CD1c-positive myeloid dendritic cell (primary cell): Measurements from ENCODE around the gene TOB2.
A peak's percentile ranks its signal among the peaks of the same experiment; 100 is the strongest.

Source experiments
- DNase-seq: peaks from one replicate; pipeline ENCODE4 v3.0.0-alpha.2; 2016; ENCODE audit errors: extremely low spot score

TOB2 gene

GRCh38 chr22:41446639-41447434 lies at the start of gene TOB2:
Gene TOB2 (minus strand): TSS chr22:41446801. CDS start chr22:41437345, 9,456 bp downstream.
- peak; percentile 97 for DNase-seq

- DNase-seq: no peak
Measured at GRCh38 chr22:41491374-41492100, 44.9 kb upstream of the TOB2 start.

DNA sequence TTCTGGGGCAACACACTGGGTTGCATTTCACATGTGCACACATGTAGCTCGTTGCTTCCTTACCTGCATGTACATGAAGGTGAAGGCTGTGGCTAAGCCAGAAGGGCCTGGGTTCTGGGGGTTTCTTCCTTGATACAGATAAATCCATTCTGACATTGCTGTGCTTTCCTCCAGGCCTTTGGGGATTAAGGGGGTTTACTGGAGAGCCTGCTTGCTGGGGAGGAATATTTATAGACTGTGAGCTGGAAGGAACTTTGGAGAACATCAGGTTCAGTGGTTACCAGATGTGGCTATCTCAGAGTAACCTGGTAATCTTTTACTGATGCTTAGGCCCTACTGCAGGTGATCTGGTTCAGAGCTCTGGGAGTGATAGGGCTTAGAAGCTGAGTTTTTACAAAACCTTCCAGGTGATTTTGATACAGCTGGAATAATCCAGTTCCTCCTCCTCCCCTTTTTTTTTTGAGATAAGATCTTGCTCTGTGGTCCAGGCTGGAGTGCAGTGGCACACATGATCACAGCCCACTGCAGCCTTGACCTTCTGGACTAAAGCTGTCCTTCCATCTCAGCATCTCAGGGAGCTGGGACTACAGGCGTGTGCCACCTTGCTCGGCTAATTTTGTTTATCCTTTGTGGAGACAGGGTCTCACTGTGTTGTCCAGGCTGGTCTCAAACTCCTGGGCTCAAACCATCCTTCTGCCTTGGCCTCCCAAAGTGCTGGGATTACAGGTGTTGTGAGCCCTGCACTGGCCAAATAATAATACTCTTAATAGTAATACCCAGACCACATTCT lies 42.2 kb upstream of the TOB2 start:
- no peak for DNase-seq

DNA sequence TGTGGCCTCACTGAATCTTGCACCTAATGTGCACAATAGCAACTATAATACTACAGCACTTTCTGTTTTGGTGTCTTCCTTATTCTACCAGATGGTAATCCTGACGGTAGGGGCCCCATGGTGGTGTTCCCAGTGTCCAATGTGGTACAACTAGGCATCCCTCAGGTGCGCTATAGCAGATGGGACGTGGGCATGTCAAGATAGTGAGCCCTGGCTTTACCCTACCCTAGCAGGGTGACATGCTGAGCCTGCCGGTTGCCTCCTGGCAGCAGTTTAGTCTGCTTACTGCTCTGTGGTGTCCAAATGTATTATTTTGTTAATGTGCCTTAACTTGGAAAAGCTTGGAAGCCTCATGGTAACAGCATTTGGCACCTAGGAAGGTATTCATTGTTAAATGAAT lies 41.5 kb upstream of the TOB2 start:
- no peak for DNase-seq

DNA sequence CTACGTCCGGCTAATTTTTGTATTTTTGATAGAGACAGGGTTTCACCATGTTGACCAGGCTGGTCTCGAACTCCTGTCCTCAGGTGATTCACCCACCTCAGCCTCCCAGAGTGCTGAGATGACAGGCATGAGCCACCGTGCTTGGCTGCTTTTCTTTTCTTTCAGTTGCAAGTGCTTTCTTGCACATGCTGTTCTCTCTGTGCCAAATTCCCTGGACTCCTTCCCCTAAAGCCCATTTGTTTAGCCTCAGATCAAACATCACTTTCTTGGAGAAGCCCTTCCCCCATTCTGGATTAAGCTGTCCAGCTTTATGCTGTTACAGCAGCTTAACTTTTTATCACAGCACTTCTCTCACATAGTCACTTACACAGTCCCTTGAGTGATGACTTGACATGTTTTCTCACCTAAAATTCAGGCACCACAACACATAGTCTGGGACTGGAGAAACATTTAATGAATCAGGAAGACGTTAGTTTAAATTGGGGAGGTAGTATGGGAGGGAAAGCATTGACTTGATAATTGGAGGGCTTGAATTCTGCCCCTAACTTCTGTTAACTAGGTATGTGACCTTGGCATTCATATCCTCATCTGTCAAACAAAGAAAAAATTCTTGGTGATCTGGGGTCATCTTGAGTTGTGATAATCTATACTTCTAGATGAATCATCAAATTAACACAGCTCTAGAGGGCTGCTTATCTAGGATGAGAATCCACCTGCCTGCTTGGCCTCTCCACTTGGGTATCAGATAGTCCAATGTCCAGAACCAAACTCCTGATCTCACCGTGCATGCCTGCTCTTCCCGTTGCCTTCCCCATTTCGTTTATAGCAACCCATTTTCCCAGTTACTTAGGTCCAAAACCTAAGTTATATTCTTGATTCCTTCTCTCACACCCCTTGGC lies 40.7 kb upstream of the TOB2 start:
- no peak for DNase-seq

- no peak for DNase-seq
Measured at GRCh38 chr22:41485033-41485432, 38.4 kb upstream of the TOB2 start.

DNA sequence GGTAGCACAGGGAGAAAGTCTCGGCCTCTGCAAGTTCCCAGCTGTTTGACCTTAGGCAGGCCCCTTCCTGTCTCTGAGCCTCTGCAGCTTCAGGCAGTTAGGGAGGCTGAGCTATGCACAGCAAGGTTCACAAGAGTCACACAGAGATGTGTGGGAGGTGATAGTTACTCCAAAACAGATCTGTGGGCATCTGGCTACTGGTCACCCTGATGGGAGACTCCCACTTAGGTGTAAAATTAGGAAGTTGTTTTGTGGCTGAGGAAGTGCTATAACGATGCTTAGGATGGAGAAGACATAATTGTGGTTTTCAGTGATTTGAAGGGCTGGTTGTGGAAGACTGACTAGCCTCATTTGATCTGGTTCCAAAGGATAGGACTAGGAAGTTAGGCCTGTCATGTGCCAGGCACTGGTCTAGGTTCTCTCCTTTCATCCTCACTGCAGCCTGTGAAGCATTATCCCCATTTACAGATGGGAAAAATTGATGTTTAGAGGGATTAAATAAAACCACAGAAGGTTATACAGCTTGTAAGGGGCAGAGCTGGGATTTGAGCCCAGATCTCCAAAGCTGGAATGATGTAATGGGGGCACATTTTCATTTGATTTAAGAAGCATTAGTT lies 35.8 kb upstream of the TOB2 start:
- peak; percentile 85 for DNase-seq

DNA sequence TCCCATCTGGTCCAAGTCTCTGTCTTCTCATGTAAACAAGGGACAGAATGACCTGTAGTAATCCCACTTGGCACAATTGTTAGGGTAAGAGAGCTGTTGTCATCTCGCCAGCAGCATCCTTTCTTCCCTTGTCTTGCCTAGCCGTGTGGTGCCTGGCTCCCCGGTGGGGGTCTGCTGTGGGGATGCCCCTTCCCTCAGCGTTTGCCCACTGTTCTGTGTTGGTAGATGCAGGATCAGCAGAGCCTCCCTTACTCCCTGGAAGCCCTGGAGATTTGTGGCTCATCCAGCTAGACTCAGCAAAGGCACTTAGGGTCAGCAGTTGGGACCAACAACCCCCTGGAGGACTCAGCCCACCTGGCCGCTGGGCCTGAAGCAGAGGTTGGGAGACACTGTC lies 35.3 kb upstream of the TOB2 start:
- DNase-seq: no peak

DNA sequence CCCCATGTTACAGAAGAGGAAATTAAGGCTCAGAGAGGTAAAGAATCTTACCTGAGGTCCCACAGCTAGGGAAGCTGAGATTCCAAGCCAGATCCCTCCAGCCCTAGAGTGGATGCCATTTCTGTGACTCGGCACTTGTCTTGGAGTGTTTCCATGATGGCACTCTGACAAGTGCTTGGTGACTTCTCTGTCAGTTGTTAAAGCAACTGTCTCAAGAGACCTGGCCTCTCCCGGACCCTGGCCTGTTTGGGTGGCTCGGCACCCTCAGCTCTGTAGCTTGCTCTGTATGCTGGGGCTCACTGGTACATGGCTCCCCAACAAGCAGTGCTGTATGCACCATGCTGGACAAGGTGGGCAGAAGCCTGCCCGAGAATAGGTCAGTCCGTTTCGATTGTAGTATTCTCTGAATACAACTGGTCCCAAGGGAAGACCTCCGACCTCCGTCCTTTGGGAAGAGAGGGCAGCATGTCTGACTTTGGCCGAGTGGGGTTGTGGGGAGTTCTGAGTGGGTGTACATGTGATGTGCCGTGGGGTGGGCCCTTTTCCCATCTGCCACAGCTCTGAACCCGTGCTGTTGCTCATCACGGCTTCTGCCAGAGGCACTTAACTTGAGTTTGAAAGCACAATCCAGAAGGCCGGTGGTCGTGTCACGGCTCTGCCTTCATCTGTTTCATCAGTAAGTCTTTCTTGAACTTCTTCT lies 34.7 kb upstream of the TOB2 start:
- DNase-seq: no peak

- DNase-seq: no peak
Measured at GRCh38 chr22:41480397-41480735, 33.8 kb upstream of the TOB2 start.

- no peak for DNase-seq
Measured at GRCh38 chr22:41479671-41480396, 33.2 kb upstream of the TOB2 start.

GRCh38 chr22:41478891-41479521 lies 32.4 kb upstream of the TOB2 start:
- peak; percentile 81 for DNase-seq

DNA sequence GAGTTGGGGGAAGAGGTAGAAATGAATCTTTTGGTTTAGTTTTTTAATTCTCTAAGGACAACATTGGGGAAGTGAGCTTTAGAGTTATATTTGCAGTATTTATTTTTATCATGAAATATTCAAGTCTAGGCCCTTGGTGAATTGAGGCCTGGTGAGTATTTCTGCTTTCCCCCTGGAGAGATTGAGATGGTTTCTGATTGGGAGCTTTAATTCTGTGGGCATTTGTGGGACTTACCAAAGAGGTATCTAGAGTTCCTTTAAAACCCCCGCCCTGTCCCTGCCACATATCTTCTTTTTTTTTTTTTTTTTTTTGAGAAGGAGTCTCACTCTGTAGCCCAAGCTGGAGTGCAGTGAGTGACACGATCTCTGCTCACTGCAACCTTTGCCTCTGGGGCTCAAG lies 31.9 kb upstream of the TOB2 start:
- no peak for DNase-seq

GRCh38 chr22:41474872-41475451 lies 28.4 kb upstream of the TOB2 start:
- no peak for DNase-seq

DNA sequence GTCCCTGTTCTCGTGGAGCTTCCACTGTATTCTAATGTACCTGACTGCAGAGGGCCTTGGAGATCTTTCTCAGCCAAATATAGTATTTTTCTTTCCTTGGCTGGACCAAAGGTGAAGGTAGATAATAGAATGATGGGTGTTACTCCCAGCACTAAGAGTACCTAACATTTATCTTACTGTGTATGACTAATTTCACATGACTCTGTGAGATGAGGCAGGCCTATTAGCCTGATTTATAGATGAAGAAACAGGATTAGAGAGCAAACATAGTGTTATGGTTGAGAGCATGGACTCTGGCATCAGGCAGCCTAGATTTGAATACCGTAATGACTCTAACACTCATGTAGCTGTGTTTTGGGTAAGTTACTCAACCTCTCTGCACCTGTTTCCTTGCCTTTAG lies 25.0 kb upstream of the TOB2 start:
- no peak for DNase-seq

- peak; percentile 31 for DNase-seq
Measured at GRCh38 chr22:41470886-41471285, 24.3 kb upstream of the TOB2 start.

GRCh38 chr22:41469218-41469851 lies 22.7 kb upstream of the TOB2 start:
- peak; percentile 63 for DNase-seq
